ENCODE data around the gene CMC2.

DNA sequence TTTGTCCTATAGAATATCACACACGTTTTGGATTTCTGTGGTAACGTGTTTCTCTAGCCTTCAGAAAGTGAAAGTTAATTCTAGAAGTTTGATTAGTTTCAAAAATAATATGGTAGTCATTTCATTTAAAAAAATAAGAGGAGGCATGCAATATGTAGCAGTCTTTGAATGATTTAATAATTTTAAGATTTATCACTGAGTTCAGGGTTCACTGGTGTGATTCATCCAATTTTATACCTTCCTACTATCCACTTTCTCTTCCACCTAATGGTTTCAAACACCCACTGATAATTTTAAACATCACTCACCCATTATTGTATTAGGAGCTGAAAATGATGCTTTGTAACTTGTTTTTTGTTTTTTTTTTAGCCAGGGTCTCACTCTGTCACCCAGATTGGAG is 42.3 kb downstream of the CMC2 start:
- TF ChIP-seq SP1 (IDR thresholded peaks at IDR 0.05) (no peak), FOXA1 (IDR thresholded peaks at IDR 0.05) (no peak), SUZ12 (IDR thresholded peaks at IDR 0.05) (no peak), ARNT (IDR thresholded peaks at IDR 0.05) (no peak), CTBP1 (IDR thresholded peaks at IDR 0.05; ENCODE audit: borderline replicate concordance) (no peak), TARDBP (IDR thresholded peaks at IDR 0.05) (no peak), ELF4 (IDR thresholded peaks at IDR 0.05) (no peak), FOXM1 (IDR thresholded peaks at IDR 0.05; ENCODE audit: borderline replicate concordance) (no peak), FOXK2 (IDR thresholded peaks at IDR 0.05) (no peak), ZNF384 (IDR thresholded peaks at IDR 0.05) (no peak), BHLHE40 (IDR thresholded peaks at IDR 0.05; ENCODE audit: borderline replicate concordance) (no peak), HDGF (IDR thresholded peaks at IDR 0.05; ENCODE audit: borderline replicate concordance) (no peak)
- TF ChIP-seq, protein P1, sequence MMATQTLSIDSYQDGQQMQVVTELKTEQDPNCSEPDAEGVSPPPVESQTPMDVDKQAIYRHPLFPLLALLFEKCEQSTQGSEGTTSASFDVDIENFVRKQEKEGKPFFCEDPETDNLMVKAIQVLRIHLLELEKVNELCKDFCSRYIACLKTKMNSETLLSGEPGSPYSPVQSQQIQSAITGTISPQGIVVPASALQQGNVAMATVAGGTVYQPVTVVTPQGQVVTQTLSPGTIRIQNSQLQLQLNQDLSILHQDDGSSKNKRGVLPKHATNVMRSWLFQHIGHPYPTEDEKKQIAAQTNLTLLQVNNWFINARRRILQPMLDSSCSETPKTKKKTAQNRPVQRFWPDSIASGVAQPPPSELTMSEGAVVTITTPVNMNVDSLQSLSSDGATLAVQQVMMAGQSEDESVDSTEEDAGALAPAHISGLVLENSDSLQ (IDR thresholded peaks at IDR 0.05), result no peak
